Endothelial cell of umbilical vein (primary cell): ENCODE measurements around the gene OSBPL8. TPM values are rescaled to one million over a fixed set of nuclear protein-coding genes. Genes with fewer than 3 reads are reported as not detected.

Experiments used
- BruUV-seq: library from RNA; stranded (reverse); fragments of 400-500 nt; replicated peaks from 2 replicates; lab custom pipeline; 2021; lab: Mats Ljungman, UMichigan
- CTCF ChIA-PET: fragments of 300-600, 350-600 bp; sonication (Branson Sonifier 250); formaldehyde crosslinking; loops from one replicate; lab custom pipeline; 2021; ENCODE audit warnings: antibody characterized with exemption, inconsistent platforms; lab: Charles Lee
- POLR2A ChIA-PET: fragments of 300-600, 350-600 bp; sonication (Branson Sonifier 250); formaldehyde crosslinking; loops from one replicate; lab custom pipeline; 2021; ENCODE audit warnings: antibody characterized with exemption, inconsistent platforms; lab: Charles Lee
- DNase-seq: peaks from one replicate; pipeline ENCODE4 v3.0.0-alpha.2; 2011; ENCODE audit warnings: low read depth, low spot score
- FAIRE-seq: peaks from 2 replicates; lab custom pipeline; 2011; peaks lifted over from hg19 to GRCh38; lab: Jason Lieb, UNC
- H2AFZ ChIP-seq: 2 replicates; pipeline ENCODE4 v1.6.0; 2012; ENCODE audit warnings: low read depth, low read length, control low read depth, inconsistent platforms
- H3K27ac ChIP-seq: 2 replicates; pipeline ENCODE4 v1.5.1; 2011; ENCODE audit warnings: low read depth, mild to moderate bottlenecking, control low read depth, low read length, moderate library complexity; ENCODE audit not compliant: insufficient read depth
- H3K27me3 ChIP-seq, 2 experiments: 2 replicates each; pipeline versions ENCODE4 v1.6.0 to v1.6.1; 2011; ENCODE audit warnings: low read length in 2 of 2, mixed read lengths in 1 of 2; ENCODE audit not compliant: control insufficient read depth in 2 of 2, insufficient read depth in 2 of 2
- H3K36me3 ChIP-seq, 2 experiments: 2 replicates in 1 of 2; 3 replicates in 1 of 2; pipeline ENCODE4 v1.5.1; 2011; ENCODE audit warnings: low read length in 2 of 2, mild to moderate bottlenecking in 1 of 2, moderate library complexity in 1 of 2; ENCODE audit not compliant: control insufficient read depth in 2 of 2, insufficient read depth in 2 of 2; ENCODE audit errors: extremely low read depth in 1 of 2
- H3K4me1 ChIP-seq: 3 replicates; pipeline ENCODE4 v1.5.1; 2011; ENCODE audit warnings: mild to moderate bottlenecking, low read length; ENCODE audit not compliant: control insufficient read depth, insufficient read depth; ENCODE audit errors: extremely low read depth
- H3K4me2 ChIP-seq: 2 replicates; pipeline ENCODE4 v1.6.1; 2011; ENCODE audit warnings: low read length, control low read depth, mixed read lengths; ENCODE audit not compliant: insufficient read depth
- H3K4me3 ChIP-seq, 3 experiments: fragments of 200-600 bp in 1 of 3; sonication (generic), shearing (Covaris generic) in 1 of 3; replicated peaks in 1 of 3; 2 replicates each; pipeline ENCODE4 v1.5.1; 2011 to 2016; ENCODE audit warnings: control low read depth in 3 of 3, low read length in 3 of 3, mild to moderate bottlenecking in 2 of 3, inconsistent platforms in 1 of 3, low read depth in 1 of 3, moderate library complexity in 1 of 3; ENCODE audit not compliant: insufficient read depth in 1 of 3
- H3K79me2 ChIP-seq: 2 replicates; pipeline ENCODE4 v1.6.0; 2012; ENCODE audit warnings: low read length, inconsistent platforms; ENCODE audit not compliant: control insufficient read depth, insufficient read depth
- H3K9ac ChIP-seq: replicated peaks from 2 replicates; pipeline ENCODE3; 2011; ENCODE audit warnings: low read length, control low read depth; ENCODE audit not compliant: insufficient read depth; ENCODE audit errors: extremely low read depth
- H3K9me1 ChIP-seq: replicated peaks from 3 replicates; pipeline ENCODE4 v1.6.0; 2011; ENCODE audit warnings: mild to moderate bottlenecking, low read length; ENCODE audit not compliant: control insufficient read depth, insufficient read depth; ENCODE audit errors: extremely low read depth
- H3K9me3 ChIP-seq: replicated peaks from 2 replicates; pipeline ENCODE4 v1.5.1; 2012; ENCODE audit warnings: low read length, inconsistent platforms; ENCODE audit not compliant: control insufficient read depth, insufficient read depth
- H4K20me1 ChIP-seq: replicated peaks from 2 replicates; pipeline ENCODE3; 2011; ENCODE audit warnings: mild to moderate bottlenecking, low read length; ENCODE audit not compliant: control insufficient read depth, insufficient read depth; ENCODE audit errors: extremely low read depth
- CTCF ChIP-seq, 2 donors: IDR thresholded peaks; 1 replicate in 1 of 2; 2 replicates in 1 of 2; pipeline ENCODE4 v1.5.1; 2011; ENCODE audit warnings: low read length in 2 of 2, mild to moderate bottlenecking in 2 of 2, moderate library complexity in 2 of 2, control low read depth in 1 of 2, inconsistent platforms in 1 of 2, low read depth in 1 of 2; ENCODE audit not compliant: insufficient read depth in 1 of 2; ENCODE audit errors: extremely low read depth in 1 of 2
- EZH2 ChIP-seq: IDR thresholded peaks from 2 replicates; pipeline ENCODE4 v1.6.1; 2012; ENCODE audit warnings: borderline replicate concordance, low read depth, mild to moderate bottlenecking, moderate library complexity, low read length, inconsistent platforms; ENCODE audit not compliant: severe bottlenecking
- FOS ChIP-seq: IDR thresholded peaks from 2 replicates; pipeline ENCODE4 v1.6.1; 2011; ENCODE audit warnings: mild to moderate bottlenecking, low read length, moderate library complexity, borderline replicate concordance; ENCODE audit not compliant: insufficient read depth
- GATA2 ChIP-seq: IDR thresholded peaks from 2 replicates; pipeline ENCODE4 v1.7.0; 2011; ENCODE audit warnings: low read depth, mild to moderate bottlenecking, moderate library complexity, mixed read lengths, low read length; ENCODE audit not compliant: insufficient read length, insufficient read depth
- JUN ChIP-seq: IDR thresholded peaks from 2 replicates; pipeline ENCODE4 v1.6.1; 2011; ENCODE audit warnings: borderline replicate concordance, low read depth; ENCODE audit not compliant: insufficient read length, insufficient read depth
- MAX ChIP-seq: IDR thresholded peaks from 2 replicates; pipeline ENCODE4 v1.6.1; 2011; ENCODE audit not compliant: insufficient read depth, insufficient read length
- MYC ChIP-seq: IDR thresholded peaks from one replicate; pipeline ENCODE4 v1.6.1; 2011; ENCODE audit warnings: mild to moderate bottlenecking, low read depth, low read length
- POLR2A ChIP-seq: IDR thresholded peaks from 2 replicates; pipeline ENCODE4 v1.6.1; 2012; ENCODE audit warnings: low read depth, mild to moderate bottlenecking, control low read depth, low read length
- POLR2AphosphoS5 ChIP-seq: IDR thresholded peaks from 2 replicates; pipeline ENCODE4 v1.6.1; 2012; ENCODE audit warnings: low read depth, mild to moderate bottlenecking, control low read depth, low read length, moderate library complexity; ENCODE audit not compliant: insufficient read depth
- dilution Hi-C: fragments of 300-500 bp; cut with MboI; formaldehyde crosslinking; loops from one replicate; pipeline ENCODE4 v1.15.0; 2019; ENCODE audit warnings: low sequenced_read_pairs; ENCODE audit not compliant: extremely low pct_ligation_motif_present
- intact Hi-C: fragments of 100-400 bp; cut with micrococcal nuclease; formaldehyde crosslinking; loops from one replicate; pipeline ENCODE4 v1.10.0; 2022
- polyA plus RNA-seq, 4 experiments: library from polyadenylated mRNA; depleted of rRNA in 3 of 4; stranded (reverse) in 3 of 4; unstranded in 1 of 4; fragments of >200 nt; gene quantifications; 2 replicates each; pipeline versions ENCODE4 v1.2.1 to v1.2.3, GENCODE V29; 2011 to 2012; ENCODE audit warnings: missing spikeins in 1 of 4
- total RNA-seq: library from RNA; stranded (reverse); gene quantifications from 2 replicates; pipeline ENCODE4 v1.2.3, GENCODE V29; 2021

The OSBPL8 gene
- total and polyA plus RNA-seq, 2 donors (not counting 3 experiments of a cell fraction or from before 2014, with no cell fraction given) = 10.3 to 47.6 TPM

- intact Hi-C loops (no loop called here), dilution Hi-C loops (no loop called here)
- Histone ChIP-seq H3K9ac (no peak overlapping the region), H3K4me1 (no peaks in the 10 kb centered on the region), H3K4me2 (no peak overlapping the region), H4K20me1 (no peaks in the 10 kb centered on the region), H3K9me1 (no peaks in the 10 kb centered on the region), H3K27me3 (no peaks in the 10 kb centered on the region), H3K27ac (no peak overlapping the region), H3K36me3 (peaks cover 0 to 2% of the 10 kb centered on the region in 2 experiments), H3K79me2 (no peaks in the 10 kb centered on the region), H3K4me3 (no peak overlapping the region), H3K9me3 (no peaks in the 10 kb centered on the region), H2AFZ (no peak overlapping the region)
- TF ChIP-seq MYC = no peak
- no peak for TF ChIP-seq POLR2A
- TF ChIP-seq MAX = no peak
- TF ChIP-seq EZH2 = no peak
- no peak for TF ChIP-seq JUN
- TF ChIP-seq CTCF (IDR thresholded peaks at IDR 0.05; ENCODE audit: extremely low read depth in 1 of 2, insufficient read depth in 1 of 2, low read depth in 1 of 2, low read length in 2 of 2) = no peak
- TF ChIP-seq POLR2AphosphoS5 = no peak
- no peak for TF ChIP-seq GATA2
- TF ChIP-seq FOS = no peak
- POLR2A ChIA-PET = no interaction called here
- no peak for FAIRE-seq
- no TSS peak for BruUV-seq
- no peak for DNase-seq
- CTCF ChIA-PET = no interaction called here
Measured at GRCh38 chr12:76391461-76391860, 168.1 kb downstream of the OSBPL8 start.
